IMR-90 (cell line): ENCODE measurements around the gene IL16. TPM values are rescaled to one million over a fixed set of nuclear protein-coding genes. Genes with fewer than 3 reads are reported as not detected.

ENCODE experiments used
- ATAC-seq: fragments of 200-7000 bp; cut with Tn5 transposase; 2 replicates; pipeline ENCODE4 v1.9.1; 2020; ENCODE audit warnings: low read depth, mild to moderate bottlenecking, moderate library complexity
- BruUV-seq: library from RNA; stranded (reverse); fragments of 400-500 nt; replicated peaks from 2 replicates; lab custom pipeline; 2021; lab: Mats Ljungman, UMichigan
- CTCF ChIA-PET: fragments of 300-600 bp; formaldehyde crosslinking; extraction: SDS; loops from one replicate; lab custom pipeline; 2021; ENCODE audit warnings: antibody characterized with exemption; lab: Yijun Ruan, JAX
- POLR2A ChIA-PET: fragments of 300-600 bp; sonication (Branson Sonifier 250); formaldehyde crosslinking; loops from one replicate; lab custom pipeline; 2022; ENCODE audit warnings: antibody characterized with exemption; ENCODE audit not compliant: unreplicated experiment; lab: Charles Lee
- DNase-seq: peaks from one replicate; pipeline ENCODE4 v3.0.0; 2013
- H2AFZ ChIP-seq: replicated peaks from 2 replicates; pipeline ENCODE3; 2013; ENCODE audit warnings: low read length, mild to moderate bottlenecking; ENCODE audit not compliant: poor library complexity
- H2AK5ac ChIP-seq: 2 replicates; pipeline ENCODE4 v1.6.1; 2013; ENCODE audit warnings: low read depth, low read length, inconsistent platforms
- H2AK9ac ChIP-seq: replicated peaks from 2 replicates; pipeline ENCODE3; 2013; ENCODE audit warnings: mild to moderate bottlenecking, low read depth, low read length, moderate library complexity; ENCODE audit not compliant: poor library complexity
- H2BK120ac ChIP-seq: 2 replicates; pipeline ENCODE4 v1.6.1; 2013; ENCODE audit warnings: low read depth, low read length, inconsistent platforms
- H2BK15ac ChIP-seq: 3 replicates; pipeline ENCODE4 v1.6.1; 2013; ENCODE audit warnings: low read depth, low read length, inconsistent platforms
- H2BK20ac ChIP-seq: 2 replicates; pipeline ENCODE4 v1.6.1; 2013; ENCODE audit warnings: low read depth, mild to moderate bottlenecking, inconsistent platforms, low read length, moderate library complexity
- H2BK5ac ChIP-seq: 2 replicates; pipeline ENCODE4 v1.6.1; 2013; ENCODE audit warnings: mild to moderate bottlenecking, low read depth, low read length, inconsistent platforms; ENCODE audit not compliant: poor library complexity, severe bottlenecking
- H3K14ac ChIP-seq: replicated peaks from 2 replicates; pipeline ENCODE4 v1.6.1; 2013; ENCODE audit warnings: low read depth, low read length, inconsistent platforms
- H3K18ac ChIP-seq: 2 replicates; pipeline ENCODE4 v1.6.1; 2013; ENCODE audit warnings: low read depth, low read length, control low read depth
- H3K23ac ChIP-seq: 2 replicates; pipeline ENCODE4 v1.6.1; 2013; ENCODE audit warnings: low read depth, low read length, inconsistent platforms
- H3K27ac ChIP-seq: 2 replicates; pipeline ENCODE4 v1.5.1; 2013; ENCODE audit warnings: mild to moderate bottlenecking, control low read depth, low read length; ENCODE audit not compliant: insufficient read depth
- H3K27me3 ChIP-seq: 2 replicates; pipeline ENCODE4 v1.6.1; 2013; ENCODE audit warnings: low read length; ENCODE audit not compliant: control insufficient read depth, insufficient read depth
- H3K36me3 ChIP-seq: 2 replicates; pipeline ENCODE4 v1.6.1; 2013; ENCODE audit warnings: low read length, mixed read lengths; ENCODE audit not compliant: control insufficient read depth, insufficient read depth
- H3K4ac ChIP-seq: 2 replicates; pipeline ENCODE4 v1.6.1; 2013; ENCODE audit warnings: low read depth, low read length, inconsistent platforms
- H3K4me1 ChIP-seq: 2 replicates; pipeline ENCODE4 v1.6.1; 2013; ENCODE audit warnings: low read length, mixed read lengths; ENCODE audit not compliant: control insufficient read depth, insufficient read depth
- H3K4me2 ChIP-seq: 2 replicates; pipeline ENCODE4 v1.6.1; 2013; ENCODE audit warnings: low read depth, mild to moderate bottlenecking, control low read depth, low read length, moderate library complexity
- H3K4me3 ChIP-seq: 2 replicates; pipeline ENCODE4 v1.5.1; 2013; ENCODE audit warnings: low read depth, mild to moderate bottlenecking, control low read depth, low read length, moderate library complexity; ENCODE audit not compliant: insufficient read depth
- H3K56ac ChIP-seq: 2 replicates; pipeline ENCODE4 v1.6.1; 2013; ENCODE audit warnings: low read length, inconsistent platforms; ENCODE audit not compliant: insufficient read depth; ENCODE audit errors: extremely low read depth
- H3K79me1 ChIP-seq, 2 experiments: 2 replicates each; pipeline ENCODE4 v1.6.1; 2013; ENCODE audit warnings: low read length in 2 of 2, inconsistent platforms in 1 of 2, low read depth in 1 of 2
- H3K9ac ChIP-seq: 2 replicates; pipeline ENCODE4 v1.6.1; 2013; ENCODE audit warnings: low read depth, low read length, control low read depth
- H3K9me1 ChIP-seq: 2 replicates; pipeline ENCODE4 v1.6.1; 2013; ENCODE audit warnings: low read length, inconsistent platforms; ENCODE audit not compliant: insufficient read depth
- H3K9me3 ChIP-seq: 2 replicates; pipeline ENCODE4 v1.6.1; 2013; ENCODE audit warnings: low read length; ENCODE audit not compliant: control insufficient read depth, insufficient read depth
- H4K20me1 ChIP-seq: 2 replicates; pipeline ENCODE4 v1.6.1; 2013; ENCODE audit warnings: low read length, inconsistent platforms; ENCODE audit not compliant: insufficient read depth
- H4K5ac ChIP-seq: 2 replicates; pipeline ENCODE4 v1.6.1; 2013; ENCODE audit warnings: mild to moderate bottlenecking, low read depth, low read length, control low read depth
- H4K8ac ChIP-seq, 2 experiments: 2 replicates each; pipeline ENCODE4 v1.6.1; 2013; ENCODE audit warnings: low read depth in 2 of 2, low read length in 2 of 2, control low read depth in 1 of 2, inconsistent platforms in 1 of 2
- H4K91ac ChIP-seq: 2 replicates; pipeline ENCODE4 v1.6.1; 2013; ENCODE audit warnings: low read depth, low read length, inconsistent platforms; ENCODE audit not compliant: insufficient read depth
- BHLHE40 ChIP-seq: fragments of 150-350 bp; IDR thresholded peaks from 2 replicates; pipeline ENCODE4 v1.6.1; 2016; ENCODE audit warnings: mild to moderate bottlenecking, low read depth, low read length
- CHD1 ChIP-seq: IDR thresholded peaks from 2 replicates; pipeline ENCODE4 v1.6.1; 2012; ENCODE audit warnings: low read depth, low read length, improper control_type of control experiment
- FOS ChIP-seq: fragments of 150-350 bp; IDR thresholded peaks from 2 replicates; pipeline ENCODE4 v1.6.1; 2016; ENCODE audit warnings: low read depth, low read length
- MAFK ChIP-seq: IDR thresholded peaks from 2 replicates; pipeline ENCODE4 v1.6.1; 2012; ENCODE audit warnings: low read depth, low read length, improper control_type of control experiment
- MAZ ChIP-seq: IDR thresholded peaks from 2 replicates; pipeline ENCODE4 v1.6.1; 2012; ENCODE audit warnings: low read depth, mild to moderate bottlenecking, low read length, improper control_type of control experiment, moderate library complexity, borderline replicate concordance
- MXI1 ChIP-seq: IDR thresholded peaks from 2 replicates; pipeline ENCODE4 v1.6.1; 2012; ENCODE audit warnings: low read depth, mild to moderate bottlenecking, low read length, moderate library complexity, borderline replicate concordance
- NFE2L2 ChIP-seq: fragments of 150-350 bp; IDR thresholded peaks from 2 replicates; pipeline ENCODE4 v1.6.1; 2016; ENCODE audit warnings: low read depth, mild to moderate bottlenecking, low read length
- POLR2A ChIP-seq: IDR thresholded peaks from 2 replicates; pipeline ENCODE4 v1.6.1; 2012; ENCODE audit warnings: mild to moderate bottlenecking, low read depth, low read length
- RAD21 ChIP-seq: IDR thresholded peaks from 2 replicates; pipeline ENCODE4 v1.6.1; 2012; ENCODE audit warnings: low read length, improper control_type of control experiment
- RCOR1 ChIP-seq: IDR thresholded peaks from 2 replicates; pipeline ENCODE4 v1.6.1; 2012; ENCODE audit warnings: mild to moderate bottlenecking, low read length, improper control_type of control experiment; ENCODE audit not compliant: insufficient replicate concordance
- RFX5 ChIP-seq: IDR thresholded peaks from 2 replicates; pipeline ENCODE4 v1.8.0; 2012; ENCODE audit warnings: low read depth, mild to moderate bottlenecking, low read length, moderate library complexity
- SMC3 ChIP-seq: fragments of 150-350 bp; IDR thresholded peaks from 2 replicates; pipeline ENCODE4 v1.6.1; 2016; ENCODE audit warnings: low read depth, mild to moderate bottlenecking, antibody characterized with exemption, low read length, moderate library complexity
- WGBS, 2 experiments: methylation state at CpG; one replicate each; pipeline versions ENCODE4 v1.1.5 to v1.1.7; 2013; ENCODE audit warnings: missing lambda C conversion rate in 2 of 2; ENCODE audit not compliant: insufficient read length in 1 of 2; ENCODE audit errors: extremely low coverage in 2 of 2; 5-methylcytosine and 5-hydroxymethylcytosine counted together
- dilution Hi-C: fragments of 300-500 bp; cut with HindIII; formaldehyde crosslinking; loops from one replicate; pipeline ENCODE4 v1.14.3; 2018; ENCODE audit warnings: low sequenced_read_pairs; ENCODE audit not compliant: unreplicated experiment
- in situ Hi-C: fragments of 300-500 bp; cut with MboI; formaldehyde crosslinking; loops from 3 replicates; pipeline ENCODE4 v1.14.3; 2019; ENCODE audit warnings: low sequenced_read_pairs, inconsistent platforms, mixed read lengths
- intact Hi-C: fragments of 100-400 bp; cut with micrococcal nuclease; formaldehyde crosslinking; loops from 2 replicates; pipeline ENCODE4 v1.10.0; 2022
- polyA plus RNA-seq, 3 experiments: library from polyadenylated mRNA; depleted of rRNA; stranded (reverse); fragments of >200 nt; gene quantifications; 2 replicates each; pipeline ENCODE4 v1.2.3, GENCODE V29; 2012; ENCODE audit warnings: low replicate concordance in 1 of 3
- total RNA-seq: library from RNA; depleted of rRNA; stranded (reverse); fragments of >200 nt; gene quantifications from 2 replicates; pipeline ENCODE4 v1.2.3, GENCODE V29; 2012
- TF ChIP-seq, protein P1 (sequence below): conservative IDR thresholded peaks from 2 replicates; pipeline ENCODE4 v1.5.1; 2012; ENCODE audit warnings: mild to moderate bottlenecking, low read depth, low read length, improper control_type of control experiment
- TF ChIP-seq, protein P2 (sequence below): fragments of 150-350 bp; IDR thresholded peaks from 2 replicates; pipeline ENCODE4 v1.6.1; 2017; ENCODE audit warnings: mild to moderate bottlenecking, antibody characterized with exemption, low read length, low read depth
- TF ChIP-seq, protein P3 (sequence below): fragments of 150-350 bp; IDR thresholded peaks from 2 replicates; pipeline ENCODE4 v1.6.1; 2016; ENCODE audit warnings: low read depth, mild to moderate bottlenecking, low read length, moderate library complexity, borderline replicate concordance

IL16 gene
- total and polyA plus RNA-seq, 2 of the 4 experiments (the other 2 are of a cell fraction) = 0.18 to 0.27 TPM

DNA sequence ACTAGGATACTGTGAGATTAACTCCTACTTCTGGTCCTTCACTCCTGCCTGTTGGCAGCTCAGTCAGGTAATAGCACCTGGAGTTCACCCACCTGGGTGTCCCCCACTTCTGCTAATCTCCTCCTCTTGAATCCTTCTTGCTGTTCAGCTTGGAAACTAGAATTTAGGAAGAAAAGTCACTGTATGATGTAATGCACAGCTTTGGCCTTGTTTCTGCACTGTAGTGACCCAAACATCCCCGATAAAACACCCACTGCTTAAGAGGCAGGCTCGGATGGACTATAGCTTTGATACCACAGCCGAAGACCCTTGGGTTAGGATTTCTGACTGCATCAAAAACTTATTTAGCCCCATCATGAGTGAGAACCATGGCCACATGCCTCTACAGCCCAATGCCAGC is 102.5 kb downstream of the IL16 start:
- Histone ChIP-seq H3K9me1 (peaks cover 12% of the 10 kb centered on the region), H3K9ac (no peak overlapping the region), H3K4ac (no peak overlapping the region), H3K4me3 (no peak overlapping the region), H3K9me3 (no peaks in the 10 kb centered on the region), H3K36me3 (peaks cover 25% of the 10 kb centered on the region; the same call in 1 of the 2 replicates), H2AK5ac (no peak overlapping the region), H2BK120ac (no peak overlapping the region), H3K79me1 (no peaks in the 10 kb centered on the region), H4K20me1 (no peaks in the 10 kb centered on the region), H2BK20ac (no peak overlapping the region), H3K27ac (no peak overlapping the region), H3K27me3 (no peaks in the 10 kb centered on the region), H2AK9ac (no peak overlapping the region), H4K91ac (no peak overlapping the region), H2AFZ (no peak overlapping the region), H4K5ac (no peak overlapping the region), H2BK15ac (no peak overlapping the region), H2BK5ac (no peak overlapping the region), H3K4me1 (no peaks in the 10 kb centered on the region), H3K4me2 (no peak overlapping the region), H3K14ac (no peak overlapping the region), H3K23ac (no peak overlapping the region), H3K18ac (no peak overlapping the region), H4K8ac (no peak overlapping the region), H3K56ac (no peak overlapping the region)
- dilution Hi-C loops (no loop called here), intact Hi-C loops (no loop called here), in situ Hi-C loops (no loop called here)
- ChIA-PET POLR2A (no interaction called here), CTCF (no interaction called here)
- no CpG with 5 or more reads among the region's 3 CpGs for WGBS, 2 experiments
- BruUV-seq = no TSS peak
- no peak for DNase-seq
- no peak for TF ChIP-seq RCOR1
- TF ChIP-seq, protein P1, sequence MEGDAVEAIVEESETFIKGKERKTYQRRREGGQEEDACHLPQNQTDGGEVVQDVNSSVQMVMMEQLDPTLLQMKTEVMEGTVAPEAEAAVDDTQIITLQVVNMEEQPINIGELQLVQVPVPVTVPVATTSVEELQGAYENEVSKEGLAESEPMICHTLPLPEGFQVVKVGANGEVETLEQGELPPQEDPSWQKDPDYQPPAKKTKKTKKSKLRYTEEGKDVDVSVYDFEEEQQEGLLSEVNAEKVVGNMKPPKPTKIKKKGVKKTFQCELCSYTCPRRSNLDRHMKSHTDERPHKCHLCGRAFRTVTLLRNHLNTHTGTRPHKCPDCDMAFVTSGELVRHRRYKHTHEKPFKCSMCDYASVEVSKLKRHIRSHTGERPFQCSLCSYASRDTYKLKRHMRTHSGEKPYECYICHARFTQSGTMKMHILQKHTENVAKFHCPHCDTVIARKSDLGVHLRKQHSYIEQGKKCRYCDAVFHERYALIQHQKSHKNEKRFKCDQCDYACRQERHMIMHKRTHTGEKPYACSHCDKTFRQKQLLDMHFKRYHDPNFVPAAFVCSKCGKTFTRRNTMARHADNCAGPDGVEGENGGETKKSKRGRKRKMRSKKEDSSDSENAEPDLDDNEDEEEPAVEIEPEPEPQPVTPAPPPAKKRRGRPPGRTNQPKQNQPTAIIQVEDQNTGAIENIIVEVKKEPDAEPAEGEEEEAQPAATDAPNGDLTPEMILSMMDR = no peak
- no peak for TF ChIP-seq RAD21
- no peak for TF ChIP-seq BHLHE40
- no peak for TF ChIP-seq MAZ
- TF ChIP-seq NFE2L2 = no peak
- TF ChIP-seq CHD1 = no peak
- TF ChIP-seq MAFK = no peak
- TF ChIP-seq RFX5 = no peak
- TF ChIP-seq MXI1 = no peak
- TF ChIP-seq, protein P2, sequence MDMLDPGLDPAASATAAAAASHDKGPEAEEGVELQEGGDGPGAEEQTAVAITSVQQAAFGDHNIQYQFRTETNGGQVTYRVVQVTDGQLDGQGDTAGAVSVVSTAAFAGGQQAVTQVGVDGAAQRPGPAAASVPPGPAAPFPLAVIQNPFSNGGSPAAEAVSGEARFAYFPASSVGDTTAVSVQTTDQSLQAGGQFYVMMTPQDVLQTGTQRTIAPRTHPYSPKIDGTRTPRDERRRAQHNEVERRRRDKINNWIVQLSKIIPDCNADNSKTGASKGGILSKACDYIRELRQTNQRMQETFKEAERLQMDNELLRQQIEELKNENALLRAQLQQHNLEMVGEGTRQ = no peak
- TF ChIP-seq, protein P3, sequence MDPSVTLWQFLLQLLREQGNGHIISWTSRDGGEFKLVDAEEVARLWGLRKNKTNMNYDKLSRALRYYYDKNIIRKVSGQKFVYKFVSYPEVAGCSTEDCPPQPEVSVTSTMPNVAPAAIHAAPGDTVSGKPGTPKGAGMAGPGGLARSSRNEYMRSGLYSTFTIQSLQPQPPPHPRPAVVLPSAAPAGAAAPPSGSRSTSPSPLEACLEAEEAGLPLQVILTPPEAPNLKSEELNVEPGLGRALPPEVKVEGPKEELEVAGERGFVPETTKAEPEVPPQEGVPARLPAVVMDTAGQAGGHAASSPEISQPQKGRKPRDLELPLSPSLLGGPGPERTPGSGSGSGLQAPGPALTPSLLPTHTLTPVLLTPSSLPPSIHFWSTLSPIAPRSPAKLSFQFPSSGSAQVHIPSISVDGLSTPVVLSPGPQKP = no peak
- TF ChIP-seq FOS = no peak
- no peak for TF ChIP-seq SMC3
- no peak for TF ChIP-seq POLR2A
- no peak for ATAC-seq
